ENCODE measurements around the gene C9orf152. TPM values are rescaled to one million over a fixed set of nuclear protein-coding genes. Genes with fewer than 3 reads are reported as not detected.
A peak's percentile ranks its signal among the peaks of the same experiment; 100 is the strongest.

Gene C9orf152
- total and polyA plus RNA-seq, 4 donors: 0.08 to 0.29 (median 0.20) TPM; not detected in 1

DNA sequence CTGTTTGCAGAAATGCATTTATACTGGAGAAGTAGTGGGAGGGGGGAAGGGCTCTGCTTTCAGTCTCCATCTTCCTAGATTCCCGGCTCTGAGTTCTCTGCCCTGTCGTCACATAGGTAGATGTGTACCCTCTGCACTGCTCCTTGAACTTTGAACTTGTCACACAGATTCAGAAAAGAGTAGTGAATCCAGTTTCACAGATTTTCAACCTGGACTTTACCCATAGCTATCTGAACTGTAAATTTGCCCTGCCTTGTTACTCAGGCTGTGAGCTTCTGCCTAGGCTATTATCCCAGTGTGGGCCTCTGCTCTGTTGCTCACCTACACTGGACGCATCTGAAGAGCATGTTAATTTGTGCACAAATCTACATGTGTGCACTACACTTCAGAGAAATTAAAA is 12.8 kb upstream of the C9orf152 start:
- H3K36me3 ChIP-seq (ENCODE audit: control insufficient read depth in 4 of 4, insufficient read depth in 3 of 4, low read depth in 1 of 4, low read length in 3 of 4): no peaks in the 10 kb centered on the region
- TF ChIP-seq, protein P1, sequence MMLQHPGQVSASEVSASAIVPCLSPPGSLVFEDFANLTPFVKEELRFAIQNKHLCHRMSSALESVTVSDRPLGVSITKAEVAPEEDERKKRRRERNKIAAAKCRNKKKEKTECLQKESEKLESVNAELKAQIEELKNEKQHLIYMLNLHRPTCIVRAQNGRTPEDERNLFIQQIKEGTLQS (IDR thresholded peaks at IDR 0.05): peak; percentile 82
- peak; percentile 88 for TF ChIP-seq YY1 (IDR thresholded peaks at IDR 0.05)
- peak; percentile 98 for TF ChIP-seq SP1 (IDR thresholded peaks at IDR 0.05)
- TF ChIP-seq, protein P2, sequence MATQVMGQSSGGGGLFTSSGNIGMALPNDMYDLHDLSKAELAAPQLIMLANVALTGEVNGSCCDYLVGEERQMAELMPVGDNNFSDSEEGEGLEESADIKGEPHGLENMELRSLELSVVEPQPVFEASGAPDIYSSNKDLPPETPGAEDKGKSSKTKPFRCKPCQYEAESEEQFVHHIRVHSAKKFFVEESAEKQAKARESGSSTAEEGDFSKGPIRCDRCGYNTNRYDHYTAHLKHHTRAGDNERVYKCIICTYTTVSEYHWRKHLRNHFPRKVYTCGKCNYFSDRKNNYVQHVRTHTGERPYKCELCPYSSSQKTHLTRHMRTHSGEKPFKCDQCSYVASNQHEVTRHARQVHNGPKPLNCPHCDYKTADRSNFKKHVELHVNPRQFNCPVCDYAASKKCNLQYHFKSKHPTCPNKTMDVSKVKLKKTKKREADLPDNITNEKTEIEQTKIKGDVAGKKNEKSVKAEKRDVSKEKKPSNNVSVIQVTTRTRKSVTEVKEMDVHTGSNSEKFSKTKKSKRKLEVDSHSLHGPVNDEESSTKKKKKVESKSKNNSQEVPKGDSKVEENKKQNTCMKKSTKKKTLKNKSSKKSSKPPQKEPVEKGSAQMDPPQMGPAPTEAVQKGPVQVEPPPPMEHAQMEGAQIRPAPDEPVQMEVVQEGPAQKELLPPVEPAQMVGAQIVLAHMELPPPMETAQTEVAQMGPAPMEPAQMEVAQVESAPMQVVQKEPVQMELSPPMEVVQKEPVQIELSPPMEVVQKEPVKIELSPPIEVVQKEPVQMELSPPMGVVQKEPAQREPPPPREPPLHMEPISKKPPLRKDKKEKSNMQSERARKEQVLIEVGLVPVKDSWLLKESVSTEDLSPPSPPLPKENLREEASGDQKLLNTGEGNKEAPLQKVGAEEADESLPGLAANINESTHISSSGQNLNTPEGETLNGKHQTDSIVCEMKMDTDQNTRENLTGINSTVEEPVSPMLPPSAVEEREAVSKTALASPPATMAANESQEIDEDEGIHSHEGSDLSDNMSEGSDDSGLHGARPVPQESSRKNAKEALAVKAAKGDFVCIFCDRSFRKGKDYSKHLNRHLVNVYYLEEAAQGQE (IDR thresholded peaks at IDR 0.05): peak; percentile 91
- no peak for TF ChIP-seq TAF1 (conservative IDR thresholded peaks at IDR 0.05)
- peak; percentile 100 for TF ChIP-seq HNF4A (conservative IDR thresholded peaks at IDR 0.05)
- TF ChIP-seq JUND (IDR thresholded peaks at IDR 0.05): peak; percentile 84 to 95
- TF ChIP-seq, protein P3, sequence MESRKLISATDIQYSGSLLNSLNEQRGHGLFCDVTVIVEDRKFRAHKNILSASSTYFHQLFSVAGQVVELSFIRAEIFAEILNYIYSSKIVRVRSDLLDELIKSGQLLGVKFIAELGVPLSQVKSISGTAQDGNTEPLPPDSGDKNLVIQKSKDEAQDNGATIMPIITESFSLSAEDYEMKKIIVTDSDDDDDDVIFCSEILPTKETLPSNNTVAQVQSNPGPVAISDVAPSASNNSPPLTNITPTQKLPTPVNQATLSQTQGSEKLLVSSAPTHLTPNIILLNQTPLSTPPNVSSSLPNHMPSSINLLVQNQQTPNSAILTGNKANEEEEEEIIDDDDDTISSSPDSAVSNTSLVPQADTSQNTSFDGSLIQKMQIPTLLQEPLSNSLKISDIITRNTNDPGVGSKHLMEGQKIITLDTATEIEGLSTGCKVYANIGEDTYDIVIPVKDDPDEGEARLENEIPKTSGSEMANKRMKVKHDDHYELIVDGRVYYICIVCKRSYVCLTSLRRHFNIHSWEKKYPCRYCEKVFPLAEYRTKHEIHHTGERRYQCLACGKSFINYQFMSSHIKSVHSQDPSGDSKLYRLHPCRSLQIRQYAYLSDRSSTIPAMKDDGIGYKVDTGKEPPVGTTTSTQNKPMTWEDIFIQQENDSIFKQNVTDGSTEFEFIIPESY (IDR thresholded peaks at IDR 0.05): peak; percentile 95
- TF ChIP-seq RAD21 (IDR thresholded peaks at IDR 0.05): peak; percentile 62 to 71
- peak; percentile 99 for TF ChIP-seq HNF4G (IDR thresholded peaks at IDR 0.05)
- peak; percentile 95 to 97 for TF ChIP-seq RXRA (IDR thresholded peaks at IDR 0.05)
- peak; percentile 83 for TF ChIP-seq FOXA2 (IDR thresholded peaks at IDR 0.05)
- TF ChIP-seq FOXA1 (IDR thresholded peaks at IDR 0.05): peak; percentile 90
- TF ChIP-seq GABPA (IDR thresholded peaks at IDR 0.05 in 1 of 2, conservative IDR thresholded peaks at IDR 0.05 in 1 of 2): peak in 1 of 2 donors; percentile 54
- peak in 1 of 2 donors; percentile 77 for TF ChIP-seq EGR1 (IDR thresholded peaks at IDR 0.05; ENCODE audit: low read depth in 2 of 2)
- TF ChIP-seq, protein P4, sequence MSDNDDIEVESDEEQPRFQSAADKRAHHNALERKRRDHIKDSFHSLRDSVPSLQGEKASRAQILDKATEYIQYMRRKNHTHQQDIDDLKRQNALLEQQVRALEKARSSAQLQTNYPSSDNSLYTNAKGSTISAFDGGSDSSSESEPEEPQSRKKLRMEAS (IDR thresholded peaks at IDR 0.05): peak; percentile 93
- TF ChIP-seq, protein P5, sequence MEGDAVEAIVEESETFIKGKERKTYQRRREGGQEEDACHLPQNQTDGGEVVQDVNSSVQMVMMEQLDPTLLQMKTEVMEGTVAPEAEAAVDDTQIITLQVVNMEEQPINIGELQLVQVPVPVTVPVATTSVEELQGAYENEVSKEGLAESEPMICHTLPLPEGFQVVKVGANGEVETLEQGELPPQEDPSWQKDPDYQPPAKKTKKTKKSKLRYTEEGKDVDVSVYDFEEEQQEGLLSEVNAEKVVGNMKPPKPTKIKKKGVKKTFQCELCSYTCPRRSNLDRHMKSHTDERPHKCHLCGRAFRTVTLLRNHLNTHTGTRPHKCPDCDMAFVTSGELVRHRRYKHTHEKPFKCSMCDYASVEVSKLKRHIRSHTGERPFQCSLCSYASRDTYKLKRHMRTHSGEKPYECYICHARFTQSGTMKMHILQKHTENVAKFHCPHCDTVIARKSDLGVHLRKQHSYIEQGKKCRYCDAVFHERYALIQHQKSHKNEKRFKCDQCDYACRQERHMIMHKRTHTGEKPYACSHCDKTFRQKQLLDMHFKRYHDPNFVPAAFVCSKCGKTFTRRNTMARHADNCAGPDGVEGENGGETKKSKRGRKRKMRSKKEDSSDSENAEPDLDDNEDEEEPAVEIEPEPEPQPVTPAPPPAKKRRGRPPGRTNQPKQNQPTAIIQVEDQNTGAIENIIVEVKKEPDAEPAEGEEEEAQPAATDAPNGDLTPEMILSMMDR (IDR thresholded peaks at IDR 0.05; ENCODE audit: low read depth, low read length, missing input control): no peak
- TF ChIP-seq NR2F2 (IDR thresholded peaks at IDR 0.05): peak; percentile 67
- H3K9ac ChIP-seq (ENCODE audit: low read depth in 1 of 2, low read length in 2 of 2): no peak overlapping the region
- no peak for DNase-seq (ENCODE audit: low spot score)
- H3K27me3 ChIP-seq (ENCODE audit: control insufficient read depth in 4 of 4, insufficient read depth in 4 of 4, low read length in 3 of 4): no peaks in the 10 kb centered on the region
- H3K4me1 ChIP-seq (ENCODE audit: control insufficient read depth in 4 of 4, insufficient read depth in 4 of 4, low read length in 3 of 4): peaks cover 5 to 18% (median 14%) of the 10 kb centered on the region in 4 donors
- H3K4me3 ChIP-seq (ENCODE audit: low read depth in 1 of 3, low read length in 3 of 3): no peak overlapping the region
- H3K9me3 ChIP-seq (ENCODE audit: control insufficient read depth in 4 of 4, low read length in 3 of 4): no peaks in the 10 kb centered on the region
- peak overlapping the region in 1 of 2 donors; percentile 57 for H3K27ac ChIP-seq (ENCODE audit: low read depth in 1 of 2, low read length in 2 of 2)
- WGBS: 35% methylated on average over 3 of the region's 3 CpGs
